Common myeloid progenitor, CD34-positive (primary cell): ENCODE measurements around the gene MGMT.

Source experiments
- CTCF ChIA-PET: fragments of 350-600 bp; sonication (Branson Sonifier 250); formaldehyde crosslinking; loops from one replicate; lab custom pipeline; 2021; ENCODE audit warnings: antibody characterized with exemption; lab: Charles Lee
- POLR2A ChIA-PET: fragments of 350-600 bp; sonication (Branson Sonifier 250); formaldehyde crosslinking; loops from one replicate; lab custom pipeline; 2021; ENCODE audit warnings: antibody characterized with exemption; lab: Charles Lee
- DNase-seq, 3 donors: peaks; one replicate each; pipeline versions ENCODE4 v3.0.0 to v3.0.0-alpha.2; 2013
- H3K27ac ChIP-seq, 2 experiments: 1 replicate in 1 of 2; 2 replicates in 1 of 2; pipeline ENCODE4 v1.7.0; 2013; ENCODE audit warnings: inconsistent platforms in 2 of 2, low read length in 2 of 2, mild to moderate bottlenecking in 2 of 2, low read depth in 1 of 2, moderate library complexity in 1 of 2; ENCODE audit not compliant: severe bottlenecking in 2 of 2, insufficient read depth in 1 of 2, poor library complexity in 1 of 2
- H3K27me3 ChIP-seq, 5 experiments: replicated peaks in 2 of 5; 1 replicate in 3 of 5; 2 replicates in 2 of 5; pipeline versions ENCODE4 v1.6.1 to v1.7.0; 2013; ENCODE audit warnings: low read length in 4 of 5, mild to moderate bottlenecking in 2 of 5, moderate library complexity in 2 of 5, inconsistent platforms in 1 of 5; ENCODE audit not compliant: insufficient read depth in 5 of 5, control insufficient read depth in 4 of 5
- H3K36me3 ChIP-seq, 4 experiments: 1 replicate in 2 of 4; 2 replicates in 2 of 4; pipeline versions ENCODE4 v1.6.1 to v1.7.0; 2013; ENCODE audit warnings: low read length in 3 of 4, control low read depth in 1 of 4, mild to moderate bottlenecking in 1 of 4; ENCODE audit not compliant: control insufficient read depth in 4 of 4, insufficient read depth in 4 of 4
- H3K4me1 ChIP-seq, 4 experiments: 1 replicate in 3 of 4; 2 replicates in 1 of 4; pipeline versions ENCODE4 v1.6.1 to v1.7.1; 2013; ENCODE audit warnings: low read length in 3 of 4, mild to moderate bottlenecking in 3 of 4, control low read depth in 1 of 4, inconsistent platforms in 1 of 4, moderate library complexity in 1 of 4; ENCODE audit not compliant: control insufficient read depth in 4 of 4, insufficient read depth in 4 of 4; ENCODE audit errors: control extremely low read depth in 1 of 4
- H3K4me3 ChIP-seq, 7 experiments: 1 replicate in 4 of 7; 2 replicates in 3 of 7; pipeline versions ENCODE4 v1.5.1 to v1.7.0; 2013; ENCODE audit warnings: mild to moderate bottlenecking in 7 of 7, low read length in 6 of 7, moderate library complexity in 6 of 7, inconsistent platforms in 2 of 7, low read depth in 2 of 7, control low read depth in 1 of 7; ENCODE audit not compliant: insufficient read depth in 4 of 7, control insufficient read depth in 1 of 7; ENCODE audit errors: extremely low read depth in 1 of 7
- H3K9me3 ChIP-seq, 5 experiments: 1 replicate in 4 of 5; 2 replicates in 1 of 5; pipeline versions ENCODE4 v1.6.1 to v1.7.1; 2013; ENCODE audit warnings: low read length in 4 of 5, mild to moderate bottlenecking in 2 of 5, inconsistent platforms in 1 of 5, low read depth in 1 of 5, moderate library complexity in 1 of 5; ENCODE audit not compliant: control insufficient read depth in 4 of 5, insufficient read depth in 2 of 5; ENCODE audit errors: control extremely low read depth in 1 of 5
- WGBS: methylation state at CpG from one replicate; pipeline ENCODE4 v1.1.5; 2013; ENCODE audit not compliant: insufficient coverage; 5-methylcytosine and 5-hydroxymethylcytosine counted together

The MGMT gene

DNA sequence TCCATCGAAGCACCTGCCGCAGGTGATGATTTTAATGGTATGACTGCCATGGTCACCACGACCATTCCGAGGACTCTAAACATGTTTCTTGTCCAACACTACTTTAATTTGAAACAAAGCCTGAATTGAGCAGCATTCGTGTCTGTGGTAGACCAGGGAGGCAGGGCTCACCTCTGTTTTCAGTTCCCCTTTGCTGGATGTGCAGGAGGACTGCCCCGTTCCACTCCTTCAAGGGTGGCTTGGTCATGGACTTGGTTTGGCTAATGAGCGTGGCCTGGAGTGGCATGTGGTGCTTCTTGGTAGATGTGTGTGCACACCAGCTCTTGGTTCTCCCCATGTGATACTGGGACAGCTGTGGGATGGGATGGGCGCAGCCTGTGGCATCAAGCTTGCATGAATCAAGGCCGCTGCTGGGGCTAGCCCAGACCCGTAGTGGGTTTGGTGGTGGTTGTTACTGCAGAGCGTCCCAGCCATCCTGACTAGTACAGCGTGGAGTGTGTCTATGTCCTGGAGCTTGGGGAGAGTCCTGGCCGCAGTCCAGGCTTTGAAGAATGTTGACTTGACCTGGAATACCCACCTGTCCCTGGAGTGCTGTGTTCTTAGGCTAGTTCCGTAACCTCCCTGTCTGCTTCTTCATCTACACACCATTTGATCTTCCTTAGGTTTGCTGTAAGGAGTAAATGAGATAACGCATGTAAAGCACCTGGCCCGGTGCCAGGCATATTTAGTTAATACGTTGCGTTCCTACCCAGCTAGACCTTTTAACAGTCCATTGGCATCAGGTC, 34.8 kb downstream of the MGMT start:
- WGBS, result 93% methylated on average over 14 of the region's 18 CpGs
- CTCF ChIA-PET, result no interaction called here

DNA sequence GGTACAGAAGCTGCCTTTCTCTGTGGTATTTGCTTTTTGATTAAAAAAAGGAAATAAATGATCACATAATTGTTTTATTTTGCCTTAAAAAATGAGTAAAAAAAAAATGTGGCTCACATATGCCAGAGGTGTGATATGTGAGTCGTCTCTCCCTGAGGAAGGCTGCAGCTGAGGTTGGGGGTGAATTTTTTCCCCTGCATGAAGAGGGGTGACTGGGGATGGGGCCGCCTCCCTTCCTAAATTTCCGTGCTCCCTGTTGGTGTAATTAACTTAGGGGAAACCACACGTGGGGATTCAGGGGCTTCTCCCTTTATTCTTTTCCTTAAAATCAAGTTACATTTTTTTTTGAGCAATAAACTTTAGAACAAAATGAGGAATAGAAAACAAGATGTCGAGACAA, 35.4 kb downstream of the MGMT start:
- Histone ChIP-seq H3K27me3 (no peaks in the 10 kb centered on the region), H3K36me3 (peaks cover 0 to 13% (median 7%) of the 10 kb centered on the region in 4 experiments), H3K4me3 (no peak overlapping the region), H3K27ac (no peak overlapping the region), H3K9me3 (peaks cover 0 to 34% (median 16%) of the 10 kb centered on the region in 5 experiments), H3K4me1 (peaks cover 0 to 6% (median 0%) of the 10 kb centered on the region in 4 experiments)
- WGBS, result 91% methylated on average over 2 of the region's 5 CpGs
- ChIA-PET POLR2A (no interaction called here), CTCF (no interaction called here)
- no peak for DNase-seq

More for the DNA sequence above, 34.8 kb downstream of the MGMT start:
- H3K36me3 ChIP-seq, result peaks cover 0 to 18% (median 9%) of the 10 kb centered on the region in 4 experiments
- H3K4me3 ChIP-seq, result no peak overlapping the region
- H3K27ac ChIP-seq, result no peak overlapping the region
- no peaks in the 10 kb centered on the region for H3K27me3 ChIP-seq
- POLR2A ChIA-PET, result no interaction called here
- DNase-seq, result no peak
- peaks cover 0 to 32% (median 20%) of the 10 kb centered on the region in 5 experiments for H3K9me3 ChIP-seq
- peaks cover 0 to under 1% (median 0%) of the 10 kb centered on the region in 4 experiments for H3K4me1 ChIP-seq

DNA sequence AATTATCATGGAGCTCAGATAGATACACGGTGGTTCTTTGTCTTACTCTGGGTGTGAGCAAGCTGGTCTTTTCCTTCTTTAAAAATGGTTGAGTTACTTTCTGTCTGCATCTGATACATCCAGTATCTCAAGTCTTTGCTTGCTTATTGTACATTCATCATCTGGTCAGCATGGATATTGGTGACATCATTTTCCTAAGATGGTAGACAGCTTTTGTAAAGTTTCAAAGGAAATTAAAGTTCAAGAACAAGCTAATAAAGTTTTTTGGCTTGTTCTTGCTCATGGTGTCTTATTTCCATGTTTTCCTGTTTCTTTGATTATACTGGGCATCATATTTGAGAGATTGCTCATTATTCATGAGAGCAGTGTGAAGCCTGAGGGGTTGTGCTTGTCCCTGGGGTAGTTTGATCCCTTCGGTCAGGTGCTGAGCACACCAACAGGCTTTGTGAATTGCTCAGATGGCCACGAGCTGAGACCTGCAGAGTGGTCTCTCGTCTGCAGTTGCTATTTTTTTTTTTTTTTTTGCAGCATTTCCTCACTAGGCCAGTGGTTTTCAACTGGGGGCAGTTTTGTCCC, 38.5 kb downstream of the MGMT start:
- H3K27ac ChIP-seq, result no peak overlapping the region
- peaks cover 0 to 3% (median under 1%) of the 10 kb centered on the region in 4 experiments for H3K36me3 ChIP-seq
- no peaks in the 10 kb centered on the region for H3K27me3 ChIP-seq
- 79% methylated on average over 3 of the region's 4 CpGs for WGBS
- POLR2A ChIA-PET, result no interaction called here
- peaks cover 0 to 7% (median 0%) of the 10 kb centered on the region in 4 experiments for H3K4me1 ChIP-seq
- H3K9me3 ChIP-seq, result peaks cover 0 to 35% (median 14%) of the 10 kb centered on the region in 5 experiments
- CTCF ChIA-PET, result no interaction called here
- H3K4me3 ChIP-seq, result no peak overlapping the region
- no peak for DNase-seq

DNA sequence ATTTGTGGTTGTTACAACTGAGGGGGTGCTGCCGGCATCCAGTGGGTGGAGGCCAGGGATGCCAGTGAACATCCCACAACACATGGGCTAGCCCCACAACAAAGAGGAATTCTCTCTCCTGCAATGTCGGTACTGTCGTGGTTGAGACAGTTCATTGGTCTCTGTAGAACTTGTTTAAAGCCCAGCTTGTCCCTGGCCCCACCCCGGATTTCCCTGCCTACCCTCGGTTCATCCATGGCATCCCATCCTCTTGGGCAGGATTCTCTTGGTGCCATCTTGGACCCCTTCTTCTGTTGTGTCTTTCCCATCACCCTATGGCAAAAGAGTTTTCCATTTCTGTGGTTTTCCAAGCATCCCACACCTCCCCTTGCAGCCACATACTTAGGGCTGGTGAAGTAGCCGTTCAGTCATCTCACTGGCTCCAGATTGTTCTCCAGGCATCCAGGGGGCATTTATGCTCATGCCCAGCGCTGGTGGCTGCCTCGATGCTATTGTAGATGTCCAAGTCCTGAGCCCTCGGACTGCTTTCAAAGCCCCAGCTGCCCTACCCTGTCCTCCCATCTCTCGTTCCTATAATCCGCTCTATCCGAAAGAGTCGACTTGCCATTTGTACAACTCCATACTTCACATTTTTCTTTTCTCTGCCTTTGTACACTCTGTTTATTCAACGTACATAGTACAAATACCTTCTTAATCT, 39.2 kb downstream of the MGMT start:
- DNase-seq, result no peak
- Histone ChIP-seq H3K36me3 (no peaks in the 10 kb centered on the region), H3K4me3 (no peak overlapping the region), H3K27ac (no peak overlapping the region), H3K9me3 (peaks cover 0 to 40% (median 14%) of the 10 kb centered on the region in 5 experiments), H3K4me1 (peaks cover 0 to 7% (median 0%) of the 10 kb centered on the region in 4 experiments), H3K27me3 (no peaks in the 10 kb centered on the region)
- ChIA-PET POLR2A (no interaction called here), CTCF (interaction anchor here (0.6 kb wide), 1 partner anchor 306 kb away, joined by 3 read pairs; no protein-coding TSS in a partner anchor)
- WGBS, result 82% methylated on average over 12 of the region's 14 CpGs

DNA sequence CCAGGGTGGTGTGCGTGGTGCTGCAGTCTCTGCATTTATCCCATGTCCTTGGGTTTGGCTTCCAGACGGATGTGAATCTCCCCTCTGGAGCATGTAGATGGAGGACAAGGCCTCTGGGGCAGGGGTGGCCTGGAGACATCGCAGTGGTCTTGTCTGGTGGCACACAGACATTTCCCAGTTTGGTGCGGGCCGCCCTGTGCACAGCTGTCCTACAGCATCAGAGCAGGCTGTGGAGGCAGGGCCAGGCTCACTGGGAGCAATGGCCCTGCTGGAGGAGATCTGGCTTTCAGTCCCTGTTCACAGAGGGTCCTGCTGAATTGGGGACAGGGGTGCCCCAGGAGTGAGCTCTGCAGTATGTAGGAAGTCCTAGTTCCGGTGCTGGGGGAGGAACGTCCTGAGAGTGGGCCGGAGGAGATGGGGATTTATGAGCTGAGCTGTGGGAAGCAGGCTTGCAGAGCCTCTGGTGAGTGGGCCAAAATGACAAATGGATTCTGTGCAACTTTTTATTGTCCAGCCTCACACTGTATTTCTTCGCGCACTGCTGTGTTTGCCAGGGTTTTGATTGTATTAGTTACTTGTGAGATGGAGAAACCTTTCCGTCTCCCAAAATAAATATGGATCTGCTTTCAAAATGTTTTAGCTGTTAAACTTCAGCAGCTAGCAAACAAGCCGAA, 40.3 kb downstream of the MGMT start:
- peaks cover 0 to 39% (median 14%) of the 10 kb centered on the region in 5 experiments for H3K9me3 ChIP-seq
- no peak overlapping the region for H3K27ac ChIP-seq
- no peak overlapping the region for H3K4me3 ChIP-seq
- ChIA-PET POLR2A (interaction anchor here (0.6 kb wide), 1 partner anchor 115 kb away, joined by 3 read pairs; no protein-coding TSS in a partner anchor), CTCF (no interaction called here)
- H3K27me3 ChIP-seq, result no peaks in the 10 kb centered on the region
- H3K36me3 ChIP-seq, result no peaks in the 10 kb centered on the region
- H3K4me1 ChIP-seq, result peaks cover 0 to 7% (median 0%) of the 10 kb centered on the region in 4 experiments
- no peak for DNase-seq
- WGBS, result 76% methylated on average over 10 of the region's 12 CpGs

DNA sequence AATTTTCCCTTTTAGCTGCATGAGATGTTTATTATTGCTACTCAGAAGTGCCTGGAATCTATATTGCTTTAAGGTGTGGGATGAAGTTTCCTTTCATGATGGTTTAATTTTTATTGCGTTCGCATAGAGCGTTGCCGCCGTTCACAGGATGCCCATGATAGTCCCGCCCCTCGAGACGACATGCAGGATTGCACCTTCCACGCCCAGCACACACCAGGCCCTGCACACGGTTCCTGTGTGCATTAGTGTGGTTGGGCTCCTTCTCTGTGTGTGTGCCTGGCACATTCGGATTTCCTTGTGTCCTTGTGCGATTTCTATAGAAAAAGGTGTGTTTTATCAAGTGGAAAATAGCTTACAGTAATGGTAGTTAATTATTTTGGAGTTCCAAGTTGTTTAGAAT, 42.1 kb downstream of the MGMT start:
- Histone ChIP-seq H3K36me3 (no peaks in the 10 kb centered on the region), H3K4me3 (no peak overlapping the region), H3K27ac (no peak overlapping the region), H3K9me3 (peaks cover 0 to 40% (median 14%) of the 10 kb centered on the region in 5 experiments), H3K4me1 (peaks cover 0 to 7% (median 0%) of the 10 kb centered on the region in 4 experiments), H3K27me3 (no peaks in the 10 kb centered on the region)
- ChIA-PET POLR2A (no interaction called here), CTCF (no interaction called here)
- no peak for DNase-seq
- WGBS, result 99% methylated on average over 10 of the region's 12 CpGs
